Smooth muscle cell (in vitro differentiated cells): ENCODE measurements around the gene PMEL. TPM values are rescaled to one million over a fixed set of nuclear protein-coding genes. Genes with fewer than 3 reads are reported as not detected.
"Not testable (repeated sequence)": the region's sequence is repeated elsewhere in the genome, so short reads cannot be mapped to it uniquely, and the experiment has no call there.

ENCODE experiments used
- DNase-seq: peaks from one replicate; lab custom pipeline; 2025; ENCODE audit not compliant: unreplicated experiment; lab: John Stamatoyannopoulos, UW
- H2AFZ ChIP-seq: fragments of 200-600 bp; sonication (generic); 2 replicates; pipeline ENCODE4 v1.6.0; 2016; ENCODE audit warnings: antibody characterized with exemption, low read depth, mild to moderate bottlenecking
- H3F3A ChIP-seq: fragments of 200-600 bp; sonication (generic); 2 replicates; pipeline ENCODE4 v1.6.0; 2017; ENCODE audit warnings: antibody characterized with exemption, low read depth
- H3K27ac ChIP-seq: fragments of 200-600 bp; sonication (generic); 2 replicates; pipeline ENCODE4 v1.5.1; 2016; ENCODE audit warnings: low read depth, mild to moderate bottlenecking
- H3K27me3 ChIP-seq: fragments of 200-600 bp; sonication (generic); 2 replicates; pipeline ENCODE4 v1.6.1; 2016; ENCODE audit warnings: low read depth, mild to moderate bottlenecking
- H3K36me3 ChIP-seq: fragments of 200-600 bp; sonication (generic); 2 replicates; pipeline ENCODE4 v1.5.1; 2016; ENCODE audit warnings: low read depth
- H3K4me1 ChIP-seq: fragments of 200-600 bp; sonication (generic); 2 replicates; pipeline ENCODE4 v1.5.1; 2016; ENCODE audit warnings: low read depth
- H3K4me2 ChIP-seq: fragments of 200-600 bp; sonication (generic); 2 replicates; pipeline ENCODE4 v1.6.0; 2016; ENCODE audit warnings: mild to moderate bottlenecking
- H3K4me3 ChIP-seq: fragments of 200-600 bp; sonication (generic); 2 replicates; pipeline ENCODE4 v1.5.1; 2016; ENCODE audit warnings: mild to moderate bottlenecking
- H3K79me2 ChIP-seq: fragments of 200-600 bp; sonication (generic); 2 replicates; pipeline ENCODE4 v1.6.0; 2016; ENCODE audit warnings: low read depth, mild to moderate bottlenecking
- H3K9ac ChIP-seq: fragments of 200-600 bp; sonication (generic); 2 replicates; pipeline ENCODE4 v1.6.0; 2016; ENCODE audit warnings: low read depth
- H3K9me3 ChIP-seq: fragments of 200-600 bp; sonication (generic); replicated peaks from 2 replicates; pipeline ENCODE4 v1.5.1; 2016; ENCODE audit warnings: low read depth
- H4K20me1 ChIP-seq: fragments of 200-600 bp; sonication (generic); 2 replicates; pipeline ENCODE4 v1.6.0; 2016; ENCODE audit warnings: low read depth
- CTCF ChIP-seq: fragments of 200-600 bp; sonication (generic); IDR thresholded peaks from 2 replicates; pipeline ENCODE4 v1.5.1; 2017; ENCODE audit warnings: borderline replicate concordance, mild to moderate bottlenecking, antibody characterized with exemption; ENCODE audit not compliant: insufficient read depth, poor library complexity, severe bottlenecking
- WGBS: methylation state at CpG from one replicate; pipeline ENCODE4 v1.1.7; 2016; ENCODE audit warnings: low lambda C conversion rate; 5-methylcytosine and 5-hydroxymethylcytosine counted together
- polyA plus RNA-seq: library from polyadenylated mRNA; unstranded; fragments of >200 nt; fragmentation: Nextera tagmentation; extraction: Ambion mirVana; gene quantifications from 2 replicates; pipeline ENCODE4 v1.2.1, GENCODE V29; 2016
- total RNA-seq: library from RNA; depleted of rRNA; stranded (reverse); fragments of >200 nt; gene quantifications from 2 replicates; pipeline ENCODE4 v1.2.3, GENCODE V29; 2014

Gene PMEL
- total and polyA plus RNA-seq, 2 experiments from 2014 or later, result 1.8 to 1.9 TPM

GRCh38 chr12:56001487-56002100, 35.8 kb upstream of the PMEL start:
- peaks cover 5% of the 10 kb centered on the region for H3K4me1 ChIP-seq
- WGBS, result 93% methylated on average over 7 of the region's 7 CpGs
- H4K20me1 ChIP-seq, result no peaks in the 10 kb centered on the region
- peaks cover 5% of the 10 kb centered on the region for H3K79me2 ChIP-seq
- no peak overlapping the region for H3K4me2 ChIP-seq
- no peaks in the 10 kb centered on the region for H3K27me3 ChIP-seq
- no peak overlapping the region for H3K9ac ChIP-seq
- no peak for TF ChIP-seq CTCF
- no peak overlapping the region for H3K27ac ChIP-seq
- H3K9me3 ChIP-seq, result no peaks in the 10 kb centered on the region
- H2AFZ ChIP-seq, result no peak overlapping the region
- DNase-seq, result no peak
- H3K36me3 ChIP-seq, result no peaks in the 10 kb centered on the region
- no peak overlapping the region for H3K4me3 ChIP-seq
- H3F3A ChIP-seq, result peaks cover 2% of the 10 kb centered on the region

GRCh38 chr12:55999999-56000540, 34.2 kb upstream of the PMEL start:
- H3F3A ChIP-seq, H3K79me2 ChIP-seq, H3K4me1 ChIP-seq, H3K27ac ChIP-seq, H3K9me3 ChIP-seq, H3K4me2 ChIP-seq, H3K36me3 ChIP-seq, H3K9ac ChIP-seq, H3K4me3 ChIP-seq, H4K20me1 ChIP-seq, H3K27me3 ChIP-seq, H2AFZ ChIP-seq, DNase-seq: not testable (repeated sequence)
- 99% methylated on average over 27 of the region's 33 CpGs for WGBS

DNA sequence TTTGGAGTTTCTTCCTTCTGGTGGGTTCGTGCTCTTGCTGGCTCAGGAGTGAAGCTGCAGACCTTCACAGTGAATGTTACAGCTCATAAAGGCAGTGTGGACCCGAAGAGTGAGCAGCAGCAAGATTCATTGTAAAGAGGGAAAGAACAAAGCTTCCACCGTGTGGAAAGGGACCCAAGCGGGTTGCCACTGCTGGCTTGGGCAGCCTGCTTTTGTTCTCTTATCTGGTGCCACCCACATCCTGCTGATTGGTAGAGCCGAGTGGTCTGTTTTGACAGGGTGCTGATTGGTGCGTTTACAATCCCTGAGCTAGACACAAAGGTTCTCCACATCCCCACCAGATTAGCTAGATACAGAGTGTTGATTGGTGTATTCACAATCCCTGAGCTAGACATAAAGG, 33.7 kb upstream of the PMEL start:
- H3K36me3 ChIP-seq, H3K9ac ChIP-seq, H3K4me3 ChIP-seq, H3K79me2 ChIP-seq, H3K4me2 ChIP-seq, H4K20me1 ChIP-seq, H3K27ac ChIP-seq, H3K9me3 ChIP-seq, DNase-seq, H2AFZ ChIP-seq, H3F3A ChIP-seq, H3K4me1 ChIP-seq, H3K27me3 ChIP-seq: not testable (repeated sequence)
- 84% methylated on average over 6 of the region's 6 CpGs for WGBS

DNA sequence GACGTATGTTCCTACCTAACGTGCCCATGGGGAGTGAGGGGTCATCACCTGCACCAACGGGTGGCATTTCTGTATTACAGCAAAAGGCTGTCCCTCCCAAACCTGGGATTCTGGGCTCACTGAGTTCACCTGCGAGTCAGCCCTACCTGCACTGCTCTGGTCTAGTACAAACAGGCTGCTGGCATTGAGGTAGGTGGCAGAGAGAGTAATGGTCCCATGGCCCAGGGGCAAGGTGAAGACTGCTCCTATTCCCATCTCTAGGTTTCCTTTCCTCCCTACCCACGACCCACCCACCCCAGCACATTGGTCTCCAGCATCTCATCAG, 31.7 kb upstream of the PMEL start:
- peak overlapping the region; percentile 94 for H3K4me2 ChIP-seq
- peak overlapping the region; percentile 71 for H3K9ac ChIP-seq
- H3K79me2 ChIP-seq, result peaks cover 5% of the 10 kb centered on the region
- WGBS, result 4% methylated on average over 4 of the region's 5 CpGs
- H4K20me1 ChIP-seq, result no peaks in the 10 kb centered on the region
- peaks cover 5% of the 10 kb centered on the region for H3K4me1 ChIP-seq
- H3K9me3 ChIP-seq, result no peaks in the 10 kb centered on the region
- H3K36me3 ChIP-seq, result no peaks in the 10 kb centered on the region
- H3K27ac ChIP-seq, result no peak overlapping the region
- peak overlapping the region; percentile 79 for H3K4me3 ChIP-seq
- no peaks in the 10 kb centered on the region for H3K27me3 ChIP-seq
- H2AFZ ChIP-seq, result no peak overlapping the region
- no peak for TF ChIP-seq CTCF
- no peak for DNase-seq
- peaks cover 9% of the 10 kb centered on the region for H3F3A ChIP-seq
